GM21737 (cell line): ENCODE measurements around the gene FNDC1.
"Not testable (repeated sequence)": the region's sequence is repeated elsewhere in the genome, so short reads cannot be mapped to it uniquely, and the experiment has no call there.

ENCODE experiments used
- ATAC-seq: cut with Tn5 transposase; IDR thresholded peaks from one replicate; pipeline ENCODE4 v1.9.1; 2021; ENCODE audit warnings: mild to moderate bottlenecking, moderate library complexity; ENCODE audit not compliant: unreplicated experiment

FNDC1 gene

DNA sequence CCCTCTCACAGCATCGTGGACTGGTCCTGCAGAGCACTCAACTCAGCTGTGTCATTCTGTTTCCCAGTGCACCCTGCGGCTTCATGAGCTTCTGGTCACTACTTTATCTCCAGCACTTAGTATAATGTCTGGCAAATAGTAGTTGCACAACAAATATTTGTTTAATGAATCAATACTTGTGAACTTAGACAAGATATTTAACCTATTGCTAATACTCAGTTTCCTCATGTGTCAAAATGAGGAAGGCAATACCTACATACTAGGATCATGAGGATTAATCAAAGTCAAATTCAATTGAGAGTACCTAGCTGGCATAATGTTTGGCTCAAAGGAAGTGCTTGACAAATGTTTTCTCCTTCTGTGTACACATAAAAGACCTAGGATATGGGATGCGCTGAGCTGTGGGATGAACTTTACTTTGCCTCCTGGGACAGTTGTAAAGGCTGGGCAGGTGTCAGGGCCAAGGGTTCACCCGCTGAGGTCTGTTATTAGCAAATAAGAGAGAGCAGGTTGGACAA lies 86.3 kb downstream of the FNDC1 start:
- ATAC-seq = no peak

GRCh38 chr6:159256128-159256527 lies 86.9 kb downstream of the FNDC1 start:
- no peak for ATAC-seq

- ATAC-seq = no peak
Observed at GRCh38 chr6:159257846-159258245, 88.6 kb downstream of the FNDC1 start.

DNA sequence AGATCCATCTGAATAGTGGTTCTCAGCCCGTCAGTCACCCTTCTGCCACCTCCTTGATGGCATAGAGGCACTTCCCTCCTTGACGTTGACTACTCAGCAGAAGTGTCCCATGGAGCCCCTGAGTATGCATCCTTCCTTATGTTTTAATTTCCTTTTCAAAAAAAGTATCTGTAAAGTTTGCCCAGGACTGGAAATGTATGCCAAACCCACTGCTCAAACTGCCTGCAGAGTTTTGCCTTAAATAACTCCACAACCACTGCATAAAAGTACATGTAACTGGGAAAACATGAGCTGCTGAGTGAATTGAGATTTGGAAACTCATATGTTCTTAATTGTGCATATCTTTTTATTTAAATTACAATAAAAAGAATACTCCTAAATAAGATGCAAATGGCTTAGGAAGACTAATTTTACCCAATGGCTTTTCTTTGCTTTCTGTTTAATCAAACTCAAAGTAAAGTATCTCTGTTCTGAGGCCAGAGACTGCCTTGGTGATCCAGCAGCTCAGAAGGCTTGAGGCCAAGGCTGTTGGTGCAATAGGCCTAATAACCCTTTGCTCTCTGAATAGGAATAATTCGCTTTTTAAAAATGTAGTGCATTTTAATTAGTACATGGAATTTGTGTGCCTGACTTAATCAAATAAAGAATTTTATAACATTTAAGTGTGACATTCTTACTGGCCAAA lies 90.4 kb downstream of the FNDC1 start:
- ATAC-seq = no peak

DNA sequence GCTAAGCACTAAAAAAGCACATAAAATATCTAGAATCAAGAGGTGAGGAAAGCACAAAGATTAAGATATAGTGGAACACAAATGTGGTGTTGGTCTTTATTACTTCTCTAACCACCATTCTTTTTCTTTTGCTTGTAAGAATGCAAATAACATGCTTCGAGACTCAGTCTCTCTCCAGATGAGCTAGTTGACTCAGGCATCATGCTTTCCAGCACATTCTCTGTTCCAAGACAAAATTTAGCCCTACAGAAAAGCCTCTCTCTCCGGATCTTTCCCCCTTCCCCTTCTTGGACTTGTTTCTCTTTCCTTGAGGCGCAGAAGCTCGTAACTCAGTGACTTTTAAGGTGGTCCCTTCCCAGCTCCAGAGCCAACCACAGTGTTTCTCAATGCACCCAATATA lies 91.0 kb downstream of the FNDC1 start:
- ATAC-seq = no peak

- no peak for ATAC-seq
Observed at GRCh38 chr6:159261995-159262394, 92.8 kb downstream of the FNDC1 start.

- no peak for ATAC-seq
Observed at GRCh38 chr6:159262586-159262985, 93.4 kb downstream of the FNDC1 start.

DNA sequence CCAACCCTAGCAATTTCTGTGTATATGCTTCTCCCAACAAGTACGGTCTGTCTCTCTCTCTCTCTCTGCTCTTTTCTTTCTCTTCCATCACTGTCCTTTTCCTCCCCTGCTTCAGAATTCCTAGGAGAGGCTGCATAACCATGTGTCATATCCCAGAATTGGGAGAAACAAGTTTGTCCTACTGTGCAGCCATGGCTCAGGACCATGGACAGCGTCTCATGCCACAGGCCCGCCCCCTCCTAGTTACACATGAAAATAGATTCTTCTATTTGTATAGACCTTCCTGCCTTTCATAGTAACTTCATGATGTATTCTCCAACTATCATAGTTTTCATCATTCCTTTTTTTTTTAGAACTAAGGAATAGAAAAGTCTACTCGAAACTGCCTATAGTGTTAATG lies 98.0 kb downstream of the FNDC1 start:
- no peak for ATAC-seq

DNA sequence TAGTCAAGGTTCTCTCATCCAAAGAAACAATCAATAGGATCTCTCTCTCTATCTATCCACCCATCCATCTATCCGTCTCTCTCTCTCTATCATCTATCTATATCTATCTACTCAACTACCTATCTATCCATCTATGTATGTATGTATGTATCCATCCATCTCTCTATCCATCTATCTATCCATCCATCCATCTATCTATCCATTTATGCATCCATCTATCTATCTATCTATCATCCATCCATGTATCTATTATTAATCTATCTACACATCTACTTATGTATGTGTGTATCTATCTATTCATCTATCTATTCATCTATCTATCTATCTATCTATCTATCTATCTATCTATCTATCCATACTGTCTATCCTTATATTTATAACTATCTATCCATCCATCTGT lies 99.3 kb downstream of the FNDC1 start:
- ATAC-seq = no peak

GRCh38 chr6:159271257-159271656 lies 102.1 kb downstream of the FNDC1 start:
- no peak for ATAC-seq

- ATAC-seq = no peak
Observed at GRCh38 chr6:159278626-159279025, 109.4 kb downstream of the FNDC1 start.

GRCh38 chr6:159279790-159280277 lies 110.6 kb downstream of the FNDC1 start:
- ATAC-seq = no peak

DNA sequence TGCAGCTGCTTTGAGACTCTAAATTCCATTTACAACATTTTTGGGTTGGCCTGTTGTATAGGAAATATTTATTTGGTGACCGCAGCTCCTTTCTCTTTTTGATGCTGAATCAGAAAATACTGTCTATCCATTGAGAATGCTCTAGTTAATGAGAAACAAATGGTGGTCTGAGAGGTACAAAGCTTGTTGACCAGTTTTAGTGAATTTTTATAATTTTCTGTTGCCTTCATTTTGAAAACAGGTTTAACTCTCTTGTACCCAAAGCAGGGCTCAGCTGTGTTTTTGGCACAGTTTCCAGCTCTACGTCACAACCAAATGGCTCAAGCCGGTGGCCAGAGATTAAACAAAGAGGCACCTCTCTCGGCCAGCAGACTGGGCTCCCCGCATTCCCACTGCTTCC lies 113.2 kb downstream of the FNDC1 start:
- ATAC-seq = no peak

GRCh38 chr6:159284661-159285060 lies 115.5 kb downstream of the FNDC1 start:
- not testable (repeated sequence) for ATAC-seq

DNA sequence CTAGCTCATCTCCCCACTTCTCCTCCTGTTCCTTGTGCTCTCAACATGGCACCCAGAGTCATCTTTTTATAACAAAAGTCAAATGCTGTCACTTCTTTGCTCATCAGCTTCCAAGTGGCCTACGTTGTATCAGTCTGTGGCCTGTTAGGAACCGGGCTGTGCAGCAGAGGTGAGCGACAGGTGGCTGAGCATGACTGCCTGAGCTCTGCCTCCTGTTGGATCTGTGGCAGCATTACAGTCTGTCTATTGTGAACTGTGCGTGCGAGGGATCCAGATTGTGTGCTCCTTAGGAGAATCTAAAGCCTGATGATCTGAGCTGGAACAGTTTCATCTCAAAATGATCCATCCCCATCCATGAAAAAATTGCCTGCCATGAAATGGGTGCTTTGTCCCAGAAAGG lies 129.6 kb downstream of the FNDC1 start:
- no peak for ATAC-seq

GRCh38 chr6:159299566-159299965 lies 130.4 kb downstream of the FNDC1 start:
- no peak for ATAC-seq

DNA sequence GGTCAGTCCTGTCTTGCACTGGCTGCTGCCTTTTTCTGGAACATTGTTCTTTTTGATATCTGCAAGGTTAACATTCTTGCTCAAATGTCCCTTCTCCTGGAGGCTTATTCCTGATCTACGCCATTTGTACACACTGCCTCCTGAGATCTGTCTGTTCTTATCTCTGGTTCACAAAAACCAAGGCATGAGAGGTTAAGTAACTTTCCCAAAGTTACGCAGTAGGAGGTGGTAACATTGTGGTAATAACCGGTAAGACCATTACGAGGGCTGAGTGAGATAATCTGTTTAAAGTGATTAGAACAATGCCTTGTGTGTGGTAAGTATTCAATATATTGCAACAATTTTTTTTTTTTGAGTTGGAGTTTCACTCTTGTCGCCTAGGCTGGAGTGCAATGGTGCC lies 132.1 kb downstream of the FNDC1 start:
- ATAC-seq = no peak

DNA sequence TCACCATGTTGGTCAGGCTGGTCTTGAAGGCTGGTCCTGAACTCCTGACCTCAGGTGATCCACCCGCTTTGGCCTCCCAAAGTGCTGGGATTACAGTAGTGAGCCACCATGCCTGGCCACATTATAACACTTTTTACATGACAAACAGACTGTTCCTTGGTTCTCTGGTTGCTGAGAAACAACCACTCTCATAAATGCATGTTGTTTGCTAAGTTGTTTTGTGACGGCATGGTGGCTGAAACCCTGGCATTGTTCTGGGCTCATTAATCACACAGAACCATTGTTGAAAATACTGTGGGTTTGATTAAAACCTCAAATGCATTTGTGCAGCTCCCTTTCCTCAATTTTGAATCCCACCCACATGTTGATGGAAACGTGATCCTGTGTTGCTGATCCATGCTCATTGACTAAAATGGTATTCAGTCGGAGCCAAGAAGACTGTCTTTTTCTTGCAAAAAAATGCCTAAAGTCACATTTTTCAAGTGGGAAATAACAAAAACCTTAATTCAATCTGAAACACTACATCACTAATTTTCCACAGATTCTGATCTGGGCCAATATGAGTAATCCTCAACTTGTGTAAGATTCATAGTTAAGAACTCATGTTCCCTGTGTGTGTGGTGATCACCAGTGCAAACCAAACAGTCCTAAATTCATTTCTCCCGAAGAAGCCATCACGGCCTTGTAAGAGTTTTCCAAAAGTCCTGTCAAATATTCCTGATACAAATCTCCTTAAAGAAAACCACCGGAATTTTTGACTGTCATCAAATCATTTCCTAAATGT lies 132.8 kb downstream of the FNDC1 start:
- ATAC-seq = no peak

DNA sequence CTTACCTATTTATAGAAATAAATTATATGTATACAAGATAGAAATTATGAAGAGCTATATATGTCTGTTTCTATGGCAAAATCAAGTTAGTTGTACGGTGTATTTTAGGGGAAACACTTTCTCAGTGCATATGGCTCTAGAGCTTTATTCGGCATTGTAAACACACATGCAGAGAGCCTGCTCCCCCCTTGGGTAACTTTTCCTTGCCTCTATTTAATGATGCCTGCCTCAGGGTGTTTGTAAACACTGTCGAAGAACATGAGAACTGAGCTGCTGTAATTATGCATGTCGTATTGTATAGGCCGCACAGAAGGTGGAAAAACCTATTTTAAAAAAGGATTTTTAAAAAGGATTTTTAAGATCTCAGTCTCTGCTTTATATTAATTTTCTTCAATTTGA lies 133.4 kb downstream of the FNDC1 start:
- no peak for ATAC-seq

DNA sequence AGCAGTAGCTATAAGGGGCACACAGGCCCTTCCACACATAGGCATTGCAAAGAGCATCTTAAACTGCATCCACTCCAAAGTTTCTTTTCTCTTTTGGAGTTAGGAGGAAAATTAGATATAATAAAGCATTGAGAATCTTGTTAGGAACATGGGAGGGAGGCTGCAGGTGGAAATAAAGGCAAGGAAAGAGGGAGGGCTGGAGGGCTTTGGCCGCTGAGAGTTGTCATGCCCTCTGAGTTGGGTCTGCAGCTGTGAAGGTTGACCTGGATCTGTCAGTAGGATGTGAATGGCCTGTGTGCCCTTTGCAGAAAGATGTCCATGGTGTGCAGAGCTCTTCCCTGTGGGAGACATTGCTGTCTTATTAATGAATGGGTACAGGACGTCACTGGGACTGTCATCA lies 134.0 kb downstream of the FNDC1 start:
- ATAC-seq = no peak

GRCh38 chr6:159303784-159304183 lies 134.6 kb downstream of the FNDC1 start:
- no peak for ATAC-seq

GRCh38 chr6:159304641-159305040 lies 135.4 kb downstream of the FNDC1 start:
- ATAC-seq = no peak
